NB4 (cell line): ENCODE results near the gene INPP5E.
"Not testable (repeated sequence)": the region's sequence is repeated elsewhere in the genome, so short reads cannot be mapped to it uniquely, and the experiment has no call there.

Experiments used
- DNase-seq: peaks from one replicate; pipeline ENCODE4 v3.0.0; 2010; ENCODE audit warnings: low read depth
- H3K4me3 ChIP-seq: one replicate; pipeline ENCODE4 v1.5.1; 2011; ENCODE audit warnings: mild to moderate bottlenecking, low read depth, low read length, moderate library complexity
- CTCF ChIP-seq: IDR thresholded peaks from one replicate; pipeline ENCODE4 v1.5.1; 2012; ENCODE audit warnings: low read depth, low read length
- MAX ChIP-seq: IDR thresholded peaks from 2 replicates; pipeline ENCODE4 v1.6.1; 2011; ENCODE audit warnings: low read depth, low read length
- MYC ChIP-seq: IDR thresholded peaks from 2 replicates; pipeline ENCODE4 v1.6.1; 2011; ENCODE audit warnings: low read depth, low read length
- POLR2A ChIP-seq: IDR thresholded peaks from 2 replicates; pipeline ENCODE4 v1.6.1; 2011; ENCODE audit warnings: mild to moderate bottlenecking; ENCODE audit not compliant: insufficient read length; ENCODE audit errors: extremely low read depth

The INPP5E gene

GRCh38 chr9:136431782-136432350 is 7.8 kb downstream of the INPP5E start:
- TF ChIP-seq POLR2A (no peak), MYC (no peak), MAX (no peak), CTCF (no peak)
- no peak overlapping the region for H3K4me3 ChIP-seq
- DNase-seq, result no peak

- no peak for DNase-seq
- TF ChIP-seq MYC (no peak), CTCF (no peak), POLR2A (no peak), MAX (no peak)
- H3K4me3 ChIP-seq, result no peak overlapping the region
Observed at GRCh38 chr9:136430588-136431234, 8.9 kb downstream of the INPP5E start.

- TF ChIP-seq MAX, result no peak
- TF ChIP-seq POLR2A, result no peak
- TF ChIP-seq MYC, result no peak
- TF ChIP-seq CTCF, result no peak
Observed at GRCh38 chr9:136429683-136430491, 9.8 kb downstream of the INPP5E start.

GRCh38 chr9:136429075-136429628 is 10.5 kb downstream of the INPP5E start:
- TF ChIP-seq CTCF (no peak), MAX (no peak), POLR2A (no peak), MYC (no peak)
- H3K4me3 ChIP-seq, result no peak overlapping the region
- DNase-seq, result no peak

More at GRCh38 chr9:136429683-136430491, 9.8 kb downstream of the INPP5E start:
- no peak for DNase-seq
- no peak overlapping the region for H3K4me3 ChIP-seq

GRCh38 chr9:136426787-136427186 is 12.9 kb downstream of the INPP5E start:
- TF ChIP-seq CTCF, result no peak
- no peak for TF ChIP-seq MAX
- TF ChIP-seq POLR2A, result no peak
- TF ChIP-seq MYC, result no peak
- no peak for DNase-seq
- H3K4me3 ChIP-seq, result no peak overlapping the region

GRCh38 chr9:136425367-136425766 is 14.3 kb downstream of the INPP5E start:
- not testable (repeated sequence) for H3K4me3 ChIP-seq, DNase-seq
